Keratinocyte (primary cell): Measurements from ENCODE around the gene TMEM123. TPM values are rescaled to one million over a fixed set of nuclear protein-coding genes. Genes with fewer than 3 reads are reported as not detected.

Source experiments
- DNase-seq: peaks from one replicate; pipeline ENCODE4 v3.0.0-alpha.2; 2011; ENCODE audit warnings: low read depth, missing footprints, low spot score
- FAIRE-seq: peaks from 2 replicates; lab custom pipeline; 2011; peaks lifted over from hg19 to GRCh38; lab: Jason Lieb, UNC
- H2AFZ ChIP-seq: 2 replicates; pipeline ENCODE4 v1.6.0; 2012; ENCODE audit warnings: low read length, control low read depth, inconsistent platforms; ENCODE audit not compliant: control insufficient read depth
- H3K27ac ChIP-seq: 2 replicates; pipeline ENCODE4 v1.5.1; 2011; ENCODE audit warnings: low read length; ENCODE audit not compliant: control insufficient read depth, insufficient read depth
- H3K27me3 ChIP-seq: 3 replicates; pipeline ENCODE4 v1.6.0; 2011; ENCODE audit warnings: low read length; ENCODE audit not compliant: control insufficient read depth, insufficient read depth; ENCODE audit errors: extremely low read depth
- H3K36me3 ChIP-seq, 2 experiments: 2 replicates in 1 of 2; 3 replicates in 1 of 2; pipeline ENCODE4 v1.5.1; 2011; ENCODE audit warnings: low read length in 2 of 2, mild to moderate bottlenecking in 1 of 2; ENCODE audit not compliant: control insufficient read depth in 2 of 2, insufficient read depth in 2 of 2; ENCODE audit errors: extremely low read depth in 1 of 2
- H3K4me1 ChIP-seq: 3 replicates; pipeline ENCODE4 v1.5.1; 2011; ENCODE audit warnings: low read length; ENCODE audit not compliant: control insufficient read depth, insufficient read depth; ENCODE audit errors: extremely low read depth
- H3K4me2 ChIP-seq: 3 replicates; pipeline ENCODE4 v1.6.0; 2011; ENCODE audit warnings: low read depth, low read length; ENCODE audit not compliant: control insufficient read depth, insufficient read depth; ENCODE audit errors: extremely low read depth
- H3K4me3 ChIP-seq, 3 experiments: fragments of 200-600 bp in 1 of 3; sonication (generic) in 1 of 3; 2 replicates in 2 of 3; 3 replicates in 1 of 3; pipeline ENCODE4 v1.5.1; 2011 to 2016; ENCODE audit warnings: low read length in 3 of 3, mild to moderate bottlenecking in 3 of 3, control low read depth in 2 of 3, inconsistent platforms in 1 of 3, low read depth in 1 of 3, mixed read lengths in 1 of 3, mixed run types in 1 of 3, moderate library complexity in 1 of 3; ENCODE audit not compliant: control insufficient read depth in 2 of 3, insufficient read depth in 2 of 3; ENCODE audit errors: extremely low read depth in 1 of 3
- H3K79me2 ChIP-seq: 2 replicates; pipeline ENCODE4 v1.6.0; 2012; ENCODE audit warnings: low read length; ENCODE audit not compliant: control insufficient read depth, insufficient read depth
- H3K9ac ChIP-seq: 3 replicates; pipeline ENCODE4 v1.6.0; 2011; ENCODE audit warnings: low read length; ENCODE audit not compliant: control insufficient read depth, insufficient read depth; ENCODE audit errors: extremely low read depth
- H3K9me1 ChIP-seq: 3 replicates; pipeline ENCODE4 v1.6.0; 2011; ENCODE audit warnings: low read length; ENCODE audit not compliant: control insufficient read depth, insufficient read depth; ENCODE audit errors: extremely low read depth
- H3K9me3 ChIP-seq: 2 replicates; pipeline ENCODE4 v1.5.1; 2012; ENCODE audit warnings: low read depth, low read length; ENCODE audit not compliant: control insufficient read depth
- H4K20me1 ChIP-seq: 3 replicates; pipeline ENCODE4 v1.6.0; 2011; ENCODE audit warnings: low read length; ENCODE audit not compliant: control insufficient read depth, insufficient read depth; ENCODE audit errors: extremely low read depth
- CTCF ChIP-seq, 3 experiments: IDR thresholded peaks in 1 of 3; conservative IDR thresholded peaks in 1 of 3; optimal IDR thresholded peaks in 1 of 3; 2 replicates in 2 of 3; 3 replicates in 1 of 3; pipeline versions ENCODE3 to v1.5.1; 2011; ENCODE audit warnings: low read length in 3 of 3, mild to moderate bottlenecking in 3 of 3, moderate library complexity in 2 of 3, control low read depth in 1 of 3, inconsistent platforms in 1 of 3; ENCODE audit not compliant: insufficient read depth in 2 of 3; ENCODE audit errors: extremely low read depth in 1 of 3
- EZH2 ChIP-seq: IDR thresholded peaks from one replicate; pipeline ENCODE4 v1.6.1; 2012; ENCODE audit warnings: inconsistent platforms, mild to moderate bottlenecking, low read length, moderate library complexity
- dilution Hi-C: fragments of 300-500 bp; cut with MboI; formaldehyde crosslinking; loops from one replicate; pipeline ENCODE4 v1.7.0; 2020; ENCODE audit warnings: low sequenced_read_pairs; ENCODE audit not compliant: extremely low pct_ligation_motif_present
- polyA plus RNA-seq, 5 experiments: library from polyadenylated mRNA; depleted of rRNA in 3 of 5; stranded (reverse) in 3 of 5; stranded (forward) in 1 of 5; unstranded in 1 of 5; fragments of >200 nt; gene quantifications; 1 replicate in 1 of 5; 2 replicates in 3 of 5; 3 replicates in 1 of 5; pipeline versions ENCODE4 v1.2.1 to v1.2.3, GENCODE V29; 2011 to 2012; ENCODE audit warnings: missing spikeins in 2 of 5, low read depth in 1 of 5, low replicate concordance in 1 of 5

Gene TMEM123
- polyA plus RNA-seq, 1 donor (not counting 4 experiments of a cell fraction or from before 2014, with no cell fraction given), result 408 TPM

GRCh38 chr11:102456381-102456780 lies 3.8 kb upstream of the TMEM123 start:
- Histone ChIP-seq H3K36me3 (no peaks in the 10 kb centered on the region), H3K4me1 (peaks cover 34% of the 10 kb centered on the region), H3K27ac (no peak overlapping the region), H3K79me2 (peaks cover 11% of the 10 kb centered on the region), H3K9ac (no peak overlapping the region), H3K27me3 (no peaks in the 10 kb centered on the region), H3K4me2 (no peak overlapping the region), H4K20me1 (no peaks in the 10 kb centered on the region), H3K9me3 (no peaks in the 10 kb centered on the region), H3K9me1 (no peaks in the 10 kb centered on the region), H2AFZ (no peak overlapping the region), H3K4me3 (no peak overlapping the region)
- DNase-seq, result no peak
- dilution Hi-C loops, result no loop called here
- TF ChIP-seq EZH2, result no peak
- no peak for TF ChIP-seq CTCF (optimal IDR thresholded peaks at IDR 0.05 in 1 of 3, IDR thresholded peaks at IDR 0.05 in 1 of 3, conservative IDR thresholded peaks at IDR 0.05 in 1 of 3; ENCODE audit: extremely low read depth in 1 of 3, insufficient read depth in 2 of 3, low read length in 3 of 3)
- FAIRE-seq, result no peak

GRCh38 chr11:102453921-102454320 lies 1.4 kb upstream of the TMEM123 start:
- Histone ChIP-seq H3K79me2 (peaks cover 35% of the 10 kb centered on the region), H3K9me1 (no peaks in the 10 kb centered on the region), H3K27ac (peak overlapping the region; percentile 80), H3K9ac (no peak overlapping the region), H3K36me3 (no peaks in the 10 kb centered on the region), H3K4me3 (peak overlapping the region in 1 of 3 experiments; percentile 83), H3K4me2 (peak overlapping the region; percentile 84), H3K27me3 (no peaks in the 10 kb centered on the region), H3K9me3 (no peaks in the 10 kb centered on the region), H4K20me1 (no peaks in the 10 kb centered on the region), H3K4me1 (peaks cover 50% of the 10 kb centered on the region), H2AFZ (no peak overlapping the region)
- DNase-seq, result no peak
- TF ChIP-seq EZH2 (no peak), CTCF (optimal IDR thresholded peaks at IDR 0.05 in 1 of 3, IDR thresholded peaks at IDR 0.05 in 1 of 3, conservative IDR thresholded peaks at IDR 0.05 in 1 of 3; ENCODE audit: extremely low read depth in 1 of 3, insufficient read depth in 2 of 3, low read length in 3 of 3) (no peak)
- dilution Hi-C loops, result no loop called here
- no peak for FAIRE-seq
